Posterior cingulate gyrus (tissue), 11 donors: ENCODE results near the gene PRSS35.
"Not testable (repeated sequence)": the region's sequence is repeated elsewhere in the genome, so short reads cannot be mapped to it uniquely, and the experiment has no call there.

Experiments
- DNase-seq, 10 donors: peaks; one replicate each; pipeline versions ENCODE4 v3.0.0 to v3.0.0-alpha.2; 2020 to 2021; ENCODE audit warnings: mixed read lengths in 3 of 10
- intact Hi-C: fragments of 100-400 bp; cut with DNase I; formaldehyde crosslinking; loops from one replicate; pipeline ENCODE4 v1.15.1; 2023

PRSS35 gene

DNA sequence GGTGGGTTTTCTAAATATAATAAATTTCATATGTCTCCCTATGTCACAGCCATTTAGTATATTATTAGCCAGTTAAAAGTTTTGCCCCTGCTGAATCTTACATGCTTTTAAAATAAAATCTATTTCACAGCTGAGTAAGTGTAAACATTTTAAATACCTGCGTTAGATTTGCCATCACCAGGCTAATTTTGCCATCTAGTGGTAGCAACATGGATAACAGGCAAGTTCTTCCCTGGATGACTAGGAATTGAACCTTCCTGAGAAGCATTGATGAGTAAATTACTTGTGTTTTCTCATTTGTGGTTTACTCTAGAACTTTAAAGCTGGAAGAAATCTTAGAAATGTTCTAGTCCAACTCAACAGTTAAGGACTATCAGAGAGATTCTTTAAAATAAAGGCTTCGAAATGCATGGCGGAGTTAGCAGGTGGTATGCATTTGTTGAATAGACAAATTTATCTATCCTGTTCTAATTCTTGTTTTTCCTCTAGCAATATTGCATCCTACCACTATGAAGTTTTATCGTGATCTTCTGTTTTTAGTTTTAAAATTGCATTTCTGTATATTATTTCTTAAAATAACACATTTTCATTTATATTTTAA lies 2.6 kb downstream of the PRSS35 start:
- intact Hi-C loops: loop anchor here (1.0 to 5.0 kb wide), 2 partner anchors 293 to 448 kb away; partner anchors contain the start of genes DOP1A and UBE3D
- peak in 2 of 10 donors; percentile 15 to 31 for DNase-seq

DNA sequence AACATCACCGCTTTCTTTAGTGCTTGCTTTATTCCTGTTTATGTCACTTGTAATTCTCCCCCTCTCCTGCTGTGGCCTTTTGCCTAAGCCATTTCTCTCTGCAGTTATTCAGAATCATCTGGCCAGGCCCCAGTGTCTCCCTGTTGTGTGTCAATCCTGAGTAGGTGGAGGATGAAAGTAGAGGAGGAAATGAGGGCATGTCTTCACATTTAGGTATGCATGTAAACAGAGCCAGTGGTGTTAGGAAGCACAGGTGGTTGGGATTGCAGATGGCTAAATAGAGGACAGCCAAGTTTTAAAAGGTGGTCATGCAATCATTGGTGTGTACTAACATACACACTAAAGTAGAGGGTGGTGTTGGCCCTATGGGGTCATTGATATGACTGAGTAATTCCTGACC lies 5.2 kb downstream of the PRSS35 start:
- intact Hi-C loops: no loop called here
- no peak for DNase-seq

- no peak for DNase-seq
- intact Hi-C loops: no loop called here
Measured at GRCh38 chr6:83518816-83519480, 6.6 kb downstream of the PRSS35 start.

DNA sequence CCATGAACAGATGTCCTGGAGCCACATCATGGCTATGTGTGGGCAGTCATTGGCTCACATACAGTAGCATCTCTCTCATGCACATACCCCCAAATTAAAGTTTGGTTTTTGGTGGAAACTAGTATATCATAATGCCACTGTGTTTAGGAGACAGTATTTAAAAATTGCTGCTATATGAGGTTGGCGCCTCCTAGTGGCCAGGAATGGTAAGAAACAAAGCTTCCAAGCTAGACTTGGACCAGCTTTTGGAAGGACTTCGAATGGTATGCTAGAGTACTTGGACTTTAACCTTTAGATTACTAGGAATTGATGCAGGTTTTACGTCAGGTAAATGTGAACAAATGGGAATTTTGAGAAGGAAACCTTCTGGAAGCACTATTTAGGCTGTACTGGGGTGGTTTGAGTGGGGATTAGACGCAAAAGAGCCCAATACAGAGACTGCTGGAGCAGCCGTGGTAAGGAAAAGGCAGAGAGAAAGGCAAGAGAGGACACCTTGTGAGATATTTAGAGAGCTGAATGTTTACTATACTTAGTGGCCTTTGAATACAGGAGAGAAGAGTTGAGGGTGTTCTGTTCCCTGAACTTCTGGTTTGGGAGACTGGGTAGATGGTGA lies 23.8 kb downstream of the PRSS35 start:
- intact Hi-C loops: no loop called here
- DNase-seq: peak in 2 of 10 donors; percentile 9 to 18

GRCh38 chr6:83536647-83537589 lies 24.6 kb downstream of the PRSS35 start:
- DNase-seq: no peak
- intact Hi-C loops: no loop called here

DNA sequence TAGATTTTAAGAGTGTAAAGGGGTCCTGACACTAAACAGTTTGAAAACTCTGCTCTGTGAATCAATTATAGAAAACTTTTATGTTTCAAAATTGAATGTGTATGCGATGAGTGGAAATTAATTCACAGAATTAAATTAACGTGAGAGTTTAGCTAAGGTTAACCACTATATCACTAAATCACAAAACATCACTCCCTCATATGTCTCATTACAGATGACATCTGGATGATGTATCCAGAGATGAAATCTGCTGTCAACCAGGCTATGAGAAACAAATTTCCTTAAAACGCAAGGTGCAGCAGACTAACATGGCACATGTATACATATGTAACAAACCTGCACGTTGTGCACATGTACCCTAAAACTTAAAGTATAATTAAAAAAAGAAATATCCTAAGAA lies 27.3 kb downstream of the PRSS35 start:
- intact Hi-C loops: no loop called here
- DNase-seq: no peak

GRCh38 chr6:83546636-83547035 lies 34.3 kb downstream of the PRSS35 start:
- intact Hi-C loops: no loop called here
- peak in 1 of 10 donors; percentile 8 for DNase-seq

DNA sequence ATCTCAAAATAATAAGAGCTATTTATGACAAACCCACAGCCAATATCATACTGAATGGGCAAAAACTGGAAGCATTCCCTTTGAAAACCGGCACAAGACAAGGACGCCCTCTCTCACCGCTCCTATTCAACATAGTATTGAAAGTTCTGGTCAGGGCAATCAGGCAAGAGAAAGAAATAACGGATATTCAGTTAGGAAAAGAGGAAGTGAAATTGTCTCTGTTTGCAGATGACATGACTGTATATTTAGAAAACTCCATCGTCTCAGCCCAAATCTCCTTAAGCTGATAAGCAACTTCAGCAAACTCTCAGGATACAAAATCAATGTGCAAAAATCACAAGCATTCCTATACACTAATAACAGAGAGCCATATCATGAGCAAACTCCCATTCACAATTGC lies 38.1 kb downstream of the PRSS35 start:
- intact Hi-C loops, DNase-seq: not testable (repeated sequence)

GRCh38 chr6:83551748-83552147 lies 39.4 kb downstream of the PRSS35 start:
- intact Hi-C loops, DNase-seq: not testable (repeated sequence)

DNA sequence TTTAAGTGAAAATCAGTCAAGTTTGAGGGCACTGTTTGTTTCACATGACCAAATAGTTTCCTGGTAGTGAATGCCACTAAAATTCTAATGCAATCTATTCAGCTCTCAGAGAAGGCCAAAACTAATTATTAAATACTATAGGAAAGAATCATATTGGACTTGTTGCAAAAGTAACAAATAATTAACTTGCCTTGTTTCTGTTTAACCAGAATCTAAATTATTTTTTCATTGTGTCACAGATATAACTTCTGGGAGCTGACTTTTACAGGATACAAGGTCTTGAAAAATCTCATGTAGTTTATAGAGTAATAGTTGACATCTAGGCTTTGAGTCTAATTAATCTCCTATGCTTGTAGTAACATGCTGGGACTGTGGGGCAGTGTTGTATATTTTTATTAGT lies 44.5 kb downstream of the PRSS35 start:
- DNase-seq: no peak
- intact Hi-C loops: no loop called here

DNA sequence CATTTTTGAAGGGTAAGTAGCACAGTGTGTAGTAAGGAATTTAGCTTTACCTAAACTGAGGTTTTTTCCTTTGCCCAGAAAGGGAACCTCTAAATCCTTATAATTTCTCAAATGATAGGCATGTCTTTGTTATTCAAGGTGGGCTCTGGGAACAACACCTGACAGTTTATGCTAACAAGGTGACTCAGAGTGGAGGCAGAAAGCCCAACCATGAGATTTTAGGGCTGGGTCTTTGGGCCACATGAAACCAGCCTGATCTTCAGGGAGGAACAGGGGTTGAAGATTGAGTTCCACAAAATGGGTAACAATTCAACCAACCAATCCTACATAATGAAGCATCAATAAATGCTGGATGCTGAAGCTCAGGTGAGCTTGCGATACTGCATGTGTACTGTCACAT lies 46.6 kb downstream of the PRSS35 start:
- no peak for DNase-seq
- intact Hi-C loops: no loop called here

GRCh38 chr6:83571663-83572185 lies 59.4 kb downstream of the PRSS35 start:
- DNase-seq: not testable (repeated sequence)

DNA sequence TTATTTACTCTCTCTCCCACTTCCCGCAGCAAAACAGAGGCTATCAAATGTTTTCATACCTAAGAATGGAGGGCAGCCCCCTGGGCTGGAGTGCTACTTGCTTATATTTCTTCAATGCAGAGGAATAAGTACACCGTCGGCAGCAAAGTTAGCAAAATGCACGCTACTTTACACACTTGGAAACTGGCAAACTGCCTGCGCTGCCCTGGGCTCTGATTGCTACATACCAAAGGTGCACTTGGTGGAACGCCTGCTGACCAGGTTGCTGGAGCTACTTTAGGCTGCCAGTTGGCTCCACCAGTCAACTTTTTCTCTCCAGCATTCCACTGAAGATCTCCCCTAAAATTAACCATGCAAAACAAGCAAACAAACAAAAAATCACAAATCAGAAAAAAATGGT lies 62.4 kb downstream of the PRSS35 start:
- DNase-seq: no peak
- intact Hi-C loops: no loop called here

More at GRCh38 chr6:83571663-83572185, 59.4 kb downstream of the PRSS35 start:
- intact Hi-C loops: not testable (repeated sequence)
